ENCODE results near the gene FXYD7.
A peak's percentile ranks its signal among the peaks of the same experiment; 100 is the strongest.

FXYD7 gene

GRCh38 chr19:35141837-35142605 is 1.0 kb upstream of the FXYD7 start:
- no peak overlapping the region for H3K4me3 ChIP-seq (ENCODE audit: low read depth, low read length)
- no peak for DNase-seq (ENCODE audit: low read depth)
- TF ChIP-seq CTCF (IDR thresholded peaks at IDR 0.05; ENCODE audit: control insufficient read depth, extremely low read depth, insufficient read depth), result no peak

- DNase-seq (ENCODE audit: low read depth), result no peak
- H3K4me3 ChIP-seq (ENCODE audit: low read depth, low read length), result no peak overlapping the region
- peak; percentile 58 for TF ChIP-seq CTCF (IDR thresholded peaks at IDR 0.05; ENCODE audit: control insufficient read depth, extremely low read depth, insufficient read depth)
Observed at GRCh38 chr19:35142606-35143230, 337 bp upstream of the FXYD7 start.

GRCh38 chr19:35143818-35144217 is 763 bp downstream of the FXYD7 start:
- no peak for TF ChIP-seq CTCF (IDR thresholded peaks at IDR 0.05; ENCODE audit: control insufficient read depth, extremely low read depth, insufficient read depth)
- DNase-seq (ENCODE audit: low read depth), result no peak
- no peak overlapping the region for H3K4me3 ChIP-seq (ENCODE audit: low read depth, low read length)

- DNase-seq (ENCODE audit: low read depth), result no peak
- no peak overlapping the region for H3K4me3 ChIP-seq (ENCODE audit: low read depth, low read length)
- TF ChIP-seq CTCF (IDR thresholded peaks at IDR 0.05; ENCODE audit: control insufficient read depth, extremely low read depth, insufficient read depth), result no peak
Observed at GRCh38 chr19:35144259-35144599, 1.2 kb downstream of the FXYD7 start.

GRCh38 chr19:35144600-35145436 is 1.8 kb downstream of the FXYD7 start:
- H3K4me3 ChIP-seq (ENCODE audit: low read depth, low read length), result no peak overlapping the region
- DNase-seq (ENCODE audit: low read depth), result no peak
- TF ChIP-seq CTCF (IDR thresholded peaks at IDR 0.05; ENCODE audit: control insufficient read depth, extremely low read depth, insufficient read depth), result no peak

GRCh38 chr19:35146746-35147459 is 3.8 kb downstream of the FXYD7 start:
- no peak for TF ChIP-seq CTCF (IDR thresholded peaks at IDR 0.05; ENCODE audit: control insufficient read depth, extremely low read depth, insufficient read depth)
- no peak overlapping the region for H3K4me3 ChIP-seq (ENCODE audit: low read depth, low read length)
- no peak for DNase-seq (ENCODE audit: low read depth)
